Measurements from ENCODE around the gene FOXF2. TPM values are rescaled to one million over a fixed set of nuclear protein-coding genes. Genes with fewer than 3 reads are reported as not detected.

The FOXF2 gene
- 10 to 100 TPM in 1 of 2 donors, 1 to 10 TPM in 1; 4.9 to 14.1 TPM for total RNA-seq

GRCh38 chr6:1389369-1390132 lies at the start of gene FOXF2:
FOXF2 (plus strand) TSS chr6:1389576; CDS start chr6:1389948, 372 bp downstream.
- Histone ChIP-seq H3K27ac (peak within 1 kb of the TSS; percentile 66 to 73), H3K4me3 (peak within 1 kb of the TSS; percentile 37 to 40), H3K4me1 (replicated peaks) (no peaks in the 10 kb centered on the region), H3K27me3 (replicated peaks; ENCODE audit: insufficient read depth) (peaks cover 38% of the 10 kb centered on the region), H3K36me3 (no peaks in the 10 kb centered on the region), H3K9me3 (no peaks in the 10 kb centered on the region)
- no peak for TF ChIP-seq POLR2AphosphoS5 (IDR thresholded peaks at IDR 0.05)
- TF ChIP-seq CTCF (IDR thresholded peaks at IDR 0.05) = no peak
- TF ChIP-seq POLR2A (IDR thresholded peaks at IDR 0.05) = no peak
- intact Hi-C loops (cut with DNase I) = loop anchor here (5.0 to 10.0 kb wide), 2 partner anchors 677 to 795 kb away; no protein-coding TSS in a partner anchor
- WGBS = under 1% methylated on average over 58 of the region's 112 CpGs
- DNase-seq (ENCODE audit: low spot score) = no peak

- no peak for TF ChIP-seq POLR2AphosphoS5 (IDR thresholded peaks at IDR 0.05)
- no peak for TF ChIP-seq CTCF (IDR thresholded peaks at IDR 0.05)
- no peak for TF ChIP-seq POLR2A (IDR thresholded peaks at IDR 0.05)
- no peak for DNase-seq (ENCODE audit: low spot score)
- no peaks in the 10 kb centered on the region for H3K27me3 ChIP-seq (replicated peaks; ENCODE audit: insufficient read depth)
- intact Hi-C loops (cut with DNase I) = no loop called here
- no peaks in the 10 kb centered on the region for H3K4me1 ChIP-seq (replicated peaks)
- H3K9me3 ChIP-seq = no peaks in the 10 kb centered on the region
- H3K27ac ChIP-seq = no peak overlapping the region
- H3K4me3 ChIP-seq = no peak overlapping the region
- no peaks in the 10 kb centered on the region for H3K36me3 ChIP-seq
These were observed 43.3 kb upstream of the FOXF2 start for GRCh38 chr6:1346101-1346500.

- Histone ChIP-seq H3K9me3 (no peaks in the 10 kb centered on the region), H3K27ac (no peak overlapping the region), H3K27me3 (replicated peaks; ENCODE audit: insufficient read depth) (no peaks in the 10 kb centered on the region), H3K4me3 (no peak overlapping the region), H3K36me3 (no peaks in the 10 kb centered on the region), H3K4me1 (replicated peaks) (no peaks in the 10 kb centered on the region)
- no peak for TF ChIP-seq POLR2A (IDR thresholded peaks at IDR 0.05)
- no peak for DNase-seq (ENCODE audit: low spot score)
- intact Hi-C loops (cut with DNase I) = no loop called here
- WGBS = 76% methylated on average over 5 of the region's 5 CpGs
These were observed 42.8 kb upstream of the FOXF2 start for GRCh38 chr6:1346558-1347091.

- no peak overlapping the region for H3K27ac ChIP-seq
- no peaks in the 10 kb centered on the region for H3K9me3 ChIP-seq
- intact Hi-C loops (cut with DNase I) = no loop called here
- H3K36me3 ChIP-seq = no peaks in the 10 kb centered on the region
- H3K4me3 ChIP-seq = no peak overlapping the region
- no peaks in the 10 kb centered on the region for H3K27me3 ChIP-seq (replicated peaks; ENCODE audit: insufficient read depth)
- 84% methylated on average over 3 of the region's 3 CpGs for WGBS
- no peak for DNase-seq (ENCODE audit: low spot score)
- TF ChIP-seq POLR2A (IDR thresholded peaks at IDR 0.05) (no peak), POLR2AphosphoS5 (IDR thresholded peaks at IDR 0.05) (no peak), CTCF (IDR thresholded peaks at IDR 0.05) (no peak)
- no peaks in the 10 kb centered on the region for H3K4me1 ChIP-seq (replicated peaks)
These were observed 42.2 kb upstream of the FOXF2 start for GRCh38 chr6:1347161-1347560.

- intact Hi-C loops (cut with DNase I) = no loop called here
- H3K36me3 ChIP-seq = no peaks in the 10 kb centered on the region
- H3K27ac ChIP-seq = no peak overlapping the region
- 33% methylated on average over 1 of the region's 1 CpG for WGBS
- H3K4me3 ChIP-seq = no peak overlapping the region
- no peak for DNase-seq (ENCODE audit: low spot score)
- no peaks in the 10 kb centered on the region for H3K9me3 ChIP-seq
- no peaks in the 10 kb centered on the region for H3K4me1 ChIP-seq (replicated peaks)
- TF ChIP-seq CTCF (IDR thresholded peaks at IDR 0.05) (no peak), POLR2A (IDR thresholded peaks at IDR 0.05) (no peak), POLR2AphosphoS5 (IDR thresholded peaks at IDR 0.05) (no peak)
- H3K27me3 ChIP-seq (replicated peaks; ENCODE audit: insufficient read depth) = no peaks in the 10 kb centered on the region
These were observed 40.7 kb upstream of the FOXF2 start for GRCh38 chr6:1348675-1349074.

Measured in prostate gland (tissue), 2 donors.